AML-193 (cell line): Measurements from ENCODE around the gene KDM1B.
"Not testable (repeated sequence)": the region's sequence is repeated elsewhere in the genome, so short reads cannot be mapped to it uniquely, and the experiment has no call there.

Source experiments
- DNase-seq, 2 experiments: peaks; one replicate each; lab custom pipeline; 2025; lab: John Stamatoyannopoulos, UW

Gene KDM1B

GRCh38 chr6:18189196-18189595 is 34.0 kb downstream of the KDM1B start:
- no peak for DNase-seq

GRCh38 chr6:18192026-18192425 is 36.8 kb downstream of the KDM1B start:
- no peak for DNase-seq

- no peak for DNase-seq
Measured at GRCh38 chr6:18203786-18204185, 48.6 kb downstream of the KDM1B start.

GRCh38 chr6:18204691-18205090 is 49.5 kb downstream of the KDM1B start:
- no peak for DNase-seq

- no peak for DNase-seq
Measured at GRCh38 chr6:18206591-18206990, 51.4 kb downstream of the KDM1B start.

- no peak for DNase-seq
Measured at GRCh38 chr6:18207438-18207837, 52.2 kb downstream of the KDM1B start.

GRCh38 chr6:18207949-18208348 is 52.7 kb downstream of the KDM1B start:
- DNase-seq, result no peak

GRCh38 chr6:18208778-18209177 is 53.6 kb downstream of the KDM1B start:
- DNase-seq, result not testable (repeated sequence)

- no peak for DNase-seq
Measured at GRCh38 chr6:18209539-18210197, 54.4 kb downstream of the KDM1B start.

- DNase-seq, result no peak
Measured at GRCh38 chr6:18210707-18211106, 55.5 kb downstream of the KDM1B start.

- no peak for DNase-seq
Measured at GRCh38 chr6:18211338-18211737, 56.1 kb downstream of the KDM1B start.

- DNase-seq, result no peak
Measured at GRCh38 chr6:18212231-18212630, 57.0 kb downstream of the KDM1B start.

- no peak for DNase-seq
Measured at GRCh38 chr6:18213439-18213838, 58.2 kb downstream of the KDM1B start.

GRCh38 chr6:18214003-18214402 is 58.8 kb downstream of the KDM1B start:
- no peak for DNase-seq

- peak; percentile 71 to 85 for DNase-seq
Measured at GRCh38 chr6:18215436-18215835, 60.2 kb downstream of the KDM1B start.

GRCh38 chr6:18216411-18216810 is 61.2 kb downstream of the KDM1B start:
- DNase-seq, result no peak

- DNase-seq, result no peak
Measured at GRCh38 chr6:18218233-18218632, 63.0 kb downstream of the KDM1B start.

- DNase-seq, result no peak
Measured at GRCh38 chr6:18219591-18219990, 64.4 kb downstream of the KDM1B start.

GRCh38 chr6:18221288-18221615 is 66.0 kb downstream of the KDM1B start:
- no peak for DNase-seq

GRCh38 chr6:18226451-18227105 is 71.4 kb downstream of the KDM1B start:
- not testable (repeated sequence) for DNase-seq

GRCh38 chr6:18227166-18227565 is 71.9 kb downstream of the KDM1B start:
- not testable (repeated sequence) for DNase-seq

- DNase-seq, result not testable (repeated sequence)
Measured at GRCh38 chr6:18228590-18228989, 73.4 kb downstream of the KDM1B start.

GRCh38 chr6:18231856-18232255 is 76.6 kb downstream of the KDM1B start:
- not testable (repeated sequence) for DNase-seq

- not testable (repeated sequence) for DNase-seq
Measured at GRCh38 chr6:18233770-18234169, 78.5 kb downstream of the KDM1B start.
